ENCODE measurements around the gene CGNL1.

CGNL1 gene

GRCh38 chr15:57600197-57600596 is 223.9 kb downstream of the CGNL1 start:
- no peak for DNase-seq (ENCODE audit: low read depth)
